NCI-H1092 treated with DMSO at 0.1 percent for 48 hours (cell line): ENCODE measurements around the gene GPX7.
"Not testable (repeated sequence)": the region's sequence is repeated elsewhere in the genome, so short reads cannot be mapped to it uniquely, and the experiment has no call there.

Source experiments
- DNase-seq: peaks from one replicate; lab custom pipeline; 2025; lab: John Stamatoyannopoulos, UW

GPX7 gene

DNA sequence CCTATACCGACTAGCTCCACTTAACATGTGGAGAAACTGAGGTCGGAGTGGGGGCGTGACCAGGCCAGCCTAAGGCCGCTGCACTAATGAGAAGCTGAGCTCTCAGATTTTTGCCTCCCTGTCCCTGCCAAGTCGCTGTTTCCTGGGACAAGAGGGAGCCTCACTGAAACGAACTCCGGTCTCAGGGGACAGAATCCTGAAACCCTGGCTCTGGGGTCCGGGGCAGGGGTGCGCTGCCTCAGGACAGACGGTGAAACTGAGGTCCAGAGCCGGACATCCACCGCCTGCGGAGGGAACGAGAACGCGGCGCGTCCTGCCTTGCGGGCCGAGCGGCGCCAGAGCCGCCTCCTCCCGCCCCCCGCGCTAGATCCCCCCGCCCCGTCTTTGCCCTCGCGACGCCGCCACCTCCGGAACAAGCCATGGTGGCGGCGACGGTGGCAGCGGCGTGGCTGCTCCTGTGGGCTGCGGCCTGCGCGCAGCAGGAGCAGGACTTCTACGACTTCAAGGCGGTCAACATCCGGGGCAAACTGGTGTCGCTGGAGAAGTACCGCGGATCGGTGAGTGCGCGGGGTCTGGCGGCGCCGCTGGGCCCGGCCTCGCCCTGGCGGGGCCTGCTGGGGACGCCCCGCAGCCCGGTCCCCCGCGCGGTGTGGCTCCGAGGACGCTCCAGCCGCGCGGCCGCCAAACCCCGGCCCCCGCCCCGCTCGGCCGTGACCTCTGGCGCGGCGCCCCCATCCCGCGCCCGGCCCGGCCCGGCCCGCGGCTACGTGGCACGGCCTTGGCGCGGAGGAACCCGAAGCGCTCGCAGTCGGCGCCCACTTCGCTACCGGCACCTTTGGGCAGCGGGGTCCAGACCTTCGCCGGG, at the start of gene GPX7:
Gene GPX7 (plus strand): TSS at position 381 of the 865 bp plus-strand sequence. CDS start 39 bp downstream, at position 420.
- DNase-seq: peak; percentile 22

DNA sequence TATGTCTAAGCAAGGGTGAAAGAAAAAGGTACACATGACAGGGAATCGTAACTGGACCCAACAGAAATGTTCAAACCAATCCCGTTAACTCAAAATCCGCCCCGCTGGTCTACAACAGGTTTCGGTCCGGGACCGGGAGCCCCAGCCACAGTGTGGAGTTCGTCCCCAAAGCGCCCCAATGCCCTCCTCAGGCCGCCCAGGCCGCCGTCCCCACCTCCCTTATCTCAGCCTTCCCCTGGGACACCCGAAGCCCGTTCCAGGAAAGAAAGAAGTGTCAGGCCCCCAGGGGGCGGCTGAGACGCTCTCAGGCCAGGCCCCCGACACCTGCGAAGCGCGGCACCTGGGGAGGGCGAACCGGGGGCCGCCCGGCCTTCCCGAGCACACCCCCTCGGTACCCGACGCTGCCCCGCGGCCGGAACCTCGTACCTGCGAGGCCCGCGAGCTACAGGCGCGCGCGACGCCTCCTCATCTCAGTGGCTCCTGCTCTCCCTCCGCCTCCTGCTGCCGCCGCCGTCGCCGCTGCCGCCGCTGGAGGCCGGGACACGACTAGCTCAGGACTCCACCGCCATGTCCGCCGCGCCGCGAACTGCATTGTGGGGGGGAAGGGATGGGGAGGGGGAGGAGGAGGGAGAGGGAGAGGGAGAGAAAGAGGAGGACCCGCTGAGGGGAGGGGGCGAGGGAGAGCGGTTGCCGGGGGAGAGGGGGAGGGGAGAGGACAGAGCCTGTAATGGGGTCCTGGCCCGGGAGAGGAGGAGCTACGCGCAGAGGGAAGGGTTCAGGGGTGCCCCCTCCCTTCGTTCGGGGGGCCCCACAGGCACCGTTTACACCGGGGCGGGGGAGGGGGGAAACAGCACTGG, 49.4 kb upstream of the GPX7 start, which contains the start of gene TUT4:
Gene TUT4 (minus strand): TSS at position 588 of the 857 bp plus-strand sequence. CDS start 26,812 bp downstream, outside the sequence.
- DNase-seq: peak; percentile 75

DNA sequence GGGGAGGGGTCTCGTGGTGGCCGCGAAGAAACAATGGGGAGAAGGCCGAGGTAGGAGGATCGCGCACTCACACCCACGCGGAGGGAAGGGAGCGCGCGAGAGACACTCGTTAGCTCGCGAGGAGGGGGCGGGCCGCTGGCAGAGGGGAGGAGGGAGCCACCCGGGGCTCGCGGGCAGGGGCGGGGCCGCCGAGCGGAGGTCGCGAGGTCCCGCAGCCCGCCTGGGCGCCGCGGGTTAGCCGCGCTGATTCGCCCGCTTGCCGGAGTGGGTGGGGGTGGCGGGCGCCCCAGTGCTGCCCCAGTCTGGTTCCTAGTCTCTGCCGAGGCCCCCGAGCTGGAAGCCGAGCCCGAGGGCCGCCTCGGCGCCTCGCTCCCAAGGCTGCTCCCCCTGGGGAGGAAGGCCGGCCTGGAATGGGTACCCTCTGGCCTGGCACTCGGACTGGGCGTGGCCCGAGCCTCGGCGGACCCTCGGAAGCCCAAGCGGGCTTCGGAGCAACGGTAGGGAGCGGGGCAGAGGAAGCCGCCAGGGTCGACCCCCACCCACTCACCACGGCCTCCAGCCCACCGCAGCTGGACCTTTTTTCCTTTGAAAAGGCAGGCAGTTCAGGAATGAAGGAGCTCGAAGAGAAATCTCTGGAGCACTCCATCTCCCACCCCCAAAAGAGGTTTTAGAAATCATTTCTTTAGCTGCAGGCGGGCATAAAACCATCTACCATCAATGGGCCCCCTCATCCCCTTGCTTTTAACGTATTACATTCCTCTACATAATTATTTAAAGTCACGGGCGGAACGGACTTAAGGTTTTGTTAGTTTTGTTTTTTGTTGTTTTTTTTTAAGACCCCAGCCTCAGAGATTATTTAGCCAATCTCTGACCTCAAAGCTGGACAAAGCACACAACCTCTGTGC, 48.6 kb upstream of the GPX7 start:
- peak; percentile 71 for DNase-seq

DNA sequence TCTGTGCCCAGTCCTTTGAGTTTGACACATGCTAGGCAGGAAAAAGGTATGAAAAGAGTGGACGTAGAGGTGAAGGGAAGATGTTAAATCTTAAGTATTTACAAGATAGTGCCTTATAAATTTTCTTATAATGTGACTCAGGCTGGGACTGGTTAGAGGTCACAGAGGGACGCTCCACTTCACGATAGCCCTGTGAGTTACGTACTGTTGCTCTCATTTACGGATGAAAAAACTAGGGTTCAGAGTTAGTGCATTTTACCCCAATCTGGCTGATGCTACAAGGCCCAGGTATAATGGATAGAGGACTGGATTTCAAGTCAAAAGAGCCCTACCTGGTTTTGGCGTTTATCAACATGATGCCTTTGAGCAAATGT, 47.9 kb upstream of the GPX7 start:
- DNase-seq: no peak

DNA sequence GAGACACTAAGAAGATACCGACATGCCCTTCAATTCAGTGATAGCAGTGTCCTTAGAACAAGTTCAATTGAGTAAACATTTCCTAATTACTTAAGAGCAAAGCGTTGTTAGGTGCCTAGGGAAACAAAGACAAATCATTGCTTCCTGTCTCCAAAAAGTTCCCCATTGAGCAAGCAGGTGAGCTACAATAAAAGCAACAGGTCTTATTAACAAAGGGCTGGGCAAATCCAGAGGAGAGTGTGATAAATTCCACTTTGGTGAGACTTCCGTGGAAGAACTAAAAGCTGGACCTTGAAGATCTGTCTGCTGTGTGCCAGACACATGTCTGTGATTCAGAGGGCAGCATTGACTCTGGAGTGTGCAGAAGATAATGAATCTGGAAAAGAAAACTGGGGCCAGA, 47.4 kb upstream of the GPX7 start:
- no peak for DNase-seq

DNA sequence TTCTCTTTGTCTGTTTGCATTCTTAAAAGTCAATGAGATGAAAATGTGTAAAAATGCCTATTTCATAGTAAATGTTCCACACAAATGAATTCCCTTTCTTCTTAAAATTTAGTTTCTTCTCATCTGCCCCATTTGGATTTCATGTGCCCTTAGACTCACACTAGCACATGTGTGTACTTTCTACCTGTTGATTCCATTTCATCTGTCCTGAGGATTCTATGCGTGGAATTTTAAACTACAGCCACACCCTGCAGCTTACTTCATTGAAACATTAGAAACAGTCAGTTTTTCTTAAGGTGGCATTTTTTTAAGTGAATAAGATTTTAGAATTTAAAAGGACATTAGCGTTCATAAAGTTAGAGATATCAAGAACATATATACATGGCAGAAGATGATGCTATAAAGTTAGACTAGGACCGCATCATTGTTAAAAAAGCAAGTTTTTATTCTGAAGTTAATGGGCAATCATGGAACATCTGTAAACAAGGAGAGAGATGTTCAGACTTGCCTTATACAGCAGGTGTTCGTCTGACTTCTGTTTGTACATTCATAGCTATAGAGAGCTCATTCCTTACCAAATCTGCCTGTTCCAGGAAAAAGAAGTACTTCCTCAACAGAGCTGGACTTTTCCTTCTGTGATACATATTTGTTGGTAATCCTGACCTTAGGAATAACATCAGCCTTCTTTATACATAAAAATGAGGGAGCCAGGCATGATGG, 45.4 kb upstream of the GPX7 start:
- no peak for DNase-seq

DNA sequence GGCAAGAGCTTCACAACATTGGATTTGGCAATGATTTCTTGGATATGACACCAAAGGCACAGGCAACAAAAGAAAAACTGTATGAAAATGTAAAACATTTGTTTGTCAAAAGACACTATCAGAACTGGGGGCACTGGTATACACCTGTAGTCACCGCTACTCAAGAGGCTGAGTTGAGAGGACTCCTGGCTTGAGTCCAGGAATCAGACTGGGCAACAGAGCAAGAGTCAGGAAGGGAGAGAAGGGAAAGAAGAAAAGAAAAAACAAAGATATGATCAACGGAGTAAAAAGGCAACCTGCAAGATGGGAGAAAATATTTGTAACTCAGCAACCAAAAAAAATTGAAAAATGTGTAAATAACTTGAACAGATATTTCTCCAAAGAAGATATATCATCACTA, 43.2 kb upstream of the GPX7 start:
- DNase-seq: peak; percentile 4

DNA sequence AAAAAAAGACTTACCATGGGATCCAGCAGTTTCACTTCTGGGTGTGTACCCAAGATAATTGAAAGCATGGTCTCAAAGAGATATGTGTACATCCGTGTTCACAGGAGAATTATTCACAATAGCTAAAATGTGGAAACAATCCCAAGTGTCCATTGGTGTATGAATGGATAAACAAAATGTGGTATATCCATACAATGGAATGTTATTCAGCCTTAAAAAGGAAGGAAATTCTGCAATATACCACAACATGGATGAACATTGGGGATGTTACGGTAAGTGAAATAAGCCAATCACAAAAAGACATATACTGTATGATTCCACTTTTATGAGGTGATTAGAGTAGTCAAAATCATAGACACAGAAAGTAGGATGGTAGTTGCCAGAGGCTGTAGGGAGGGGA, 42.3 kb upstream of the GPX7 start:
- DNase-seq: no peak

DNA sequence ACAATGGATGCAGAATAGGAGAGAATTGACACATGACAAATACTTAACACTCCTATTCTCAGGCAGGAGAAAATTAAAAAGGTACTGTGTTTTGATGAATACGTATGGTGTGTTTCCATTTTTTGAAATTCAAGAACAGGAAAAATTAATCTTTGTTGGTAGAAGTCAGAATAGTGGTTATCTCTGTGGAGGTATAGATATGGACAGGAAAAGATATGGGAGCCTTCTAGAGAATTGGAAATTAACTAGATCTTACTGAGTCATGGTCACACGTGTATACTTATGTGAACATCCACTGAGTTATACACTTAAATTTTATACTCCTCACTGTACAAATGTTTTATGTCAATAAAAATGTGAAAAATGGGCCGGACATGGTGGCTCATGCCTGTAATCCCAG, 39.4 kb upstream of the GPX7 start:
- no peak for DNase-seq

DNA sequence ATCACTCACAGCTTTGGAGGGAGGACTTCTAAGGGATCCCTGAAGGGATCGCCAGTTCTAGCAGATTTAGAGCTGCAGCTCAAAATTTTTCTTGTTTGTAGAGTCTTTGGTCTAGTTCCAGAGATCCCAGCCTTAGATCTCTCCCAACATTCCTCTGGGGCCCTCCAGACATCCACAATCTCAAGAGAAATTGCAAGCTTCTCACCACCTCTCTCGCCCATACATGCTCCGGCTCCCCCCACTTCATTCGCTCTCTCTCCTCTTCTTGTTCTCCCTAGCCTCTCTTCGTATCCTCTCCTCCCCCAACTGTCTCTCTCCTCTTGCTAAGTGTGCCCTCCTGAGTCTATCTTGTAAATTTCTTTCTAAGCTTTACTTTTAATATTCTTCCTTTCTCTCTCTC, 34.2 kb upstream of the GPX7 start:
- DNase-seq: no peak

DNA sequence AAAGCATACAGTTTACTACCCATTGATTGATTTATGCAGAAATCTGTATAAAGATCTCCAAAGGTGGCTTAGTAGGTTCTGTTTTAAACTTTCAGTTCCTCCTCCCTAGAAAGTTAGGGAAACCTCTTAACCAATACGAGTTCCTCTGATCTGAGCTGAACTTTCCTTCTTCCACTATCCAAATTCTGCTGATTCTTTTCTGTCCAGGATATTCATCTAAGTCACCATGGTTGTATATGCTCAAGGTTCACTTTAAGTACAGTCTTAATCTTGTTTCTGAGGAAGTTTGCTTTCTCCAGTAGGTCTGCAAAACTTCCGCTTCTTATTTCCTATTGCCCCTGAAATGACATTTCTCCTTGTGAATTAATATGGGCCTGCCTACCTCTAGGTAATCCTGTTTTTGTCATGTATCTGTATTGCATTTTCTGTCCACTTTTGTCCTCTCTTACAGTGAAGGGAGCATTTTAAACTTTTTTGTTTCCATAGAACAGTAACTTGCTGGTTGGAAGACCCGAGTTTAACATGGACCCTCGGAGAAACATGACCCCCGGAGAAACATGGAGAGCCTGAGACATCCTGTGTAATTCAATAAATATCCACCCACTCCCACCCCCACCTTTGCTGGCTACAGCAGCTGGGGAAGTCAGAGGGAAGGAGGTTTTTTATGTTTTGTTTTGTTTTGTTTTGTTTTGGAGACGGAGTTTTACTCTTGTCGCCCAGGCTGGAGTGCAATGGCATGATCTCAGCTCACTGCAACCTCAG, 32.5 kb upstream of the GPX7 start:
- DNase-seq: no peak

DNA sequence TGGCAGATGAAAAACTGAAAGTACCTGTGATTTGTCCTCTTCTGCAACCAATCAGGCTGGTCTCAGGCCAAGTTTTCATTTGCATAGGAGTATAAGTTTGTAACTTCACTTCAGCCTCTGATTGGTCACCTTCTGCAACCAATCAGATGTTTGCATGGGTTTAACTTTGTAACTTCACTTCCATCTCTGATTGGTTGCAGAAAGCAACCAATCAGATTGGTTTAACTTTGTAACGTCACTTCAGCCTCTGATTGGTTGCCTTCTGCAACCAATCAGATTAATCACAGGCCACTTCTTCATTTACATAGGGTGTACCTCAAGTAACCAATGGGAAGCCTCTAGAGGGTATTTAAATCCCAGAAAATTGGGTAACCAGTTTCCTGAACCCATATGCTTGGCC, 30.4 kb upstream of the GPX7 start:
- DNase-seq: no peak

DNA sequence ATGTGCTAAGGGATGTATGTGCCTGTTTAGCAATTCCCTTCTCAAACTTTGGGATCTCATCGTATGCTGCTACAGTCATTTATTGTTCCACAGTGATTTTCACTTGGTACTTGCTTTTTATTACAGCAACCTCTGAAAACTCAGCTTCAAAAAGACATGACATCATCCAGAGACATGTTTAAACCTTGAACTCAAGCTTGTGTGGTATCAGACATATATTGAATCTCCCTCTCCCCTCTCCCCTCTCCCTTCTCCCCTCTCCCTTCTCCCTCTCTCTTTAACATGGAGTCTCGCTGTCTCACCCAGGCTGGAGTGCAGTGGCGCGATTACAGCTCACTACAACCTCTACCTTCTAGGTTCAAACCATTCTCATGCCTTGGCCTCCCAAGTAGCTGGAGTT, 29.8 kb upstream of the GPX7 start:
- DNase-seq: no peak

DNA sequence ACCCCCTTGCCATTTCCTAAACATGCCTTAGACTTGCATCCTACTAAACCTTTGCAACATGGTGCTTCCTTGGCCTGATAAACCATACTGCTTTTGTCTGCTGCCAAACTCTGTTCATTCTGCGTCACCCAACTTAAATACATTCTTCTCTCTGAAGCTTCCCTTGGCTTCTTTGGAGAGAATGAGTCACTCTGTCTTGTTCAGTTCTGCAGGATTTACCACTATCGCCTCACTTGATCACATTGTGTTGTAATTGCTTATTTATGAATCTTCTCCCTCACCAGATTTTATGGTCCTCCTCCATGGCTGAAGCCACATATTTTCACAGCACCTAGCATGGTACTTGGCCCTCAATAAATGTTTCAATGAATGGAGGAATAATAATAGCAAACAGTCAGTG, 27.6 kb upstream of the GPX7 start:
- DNase-seq: no peak

DNA sequence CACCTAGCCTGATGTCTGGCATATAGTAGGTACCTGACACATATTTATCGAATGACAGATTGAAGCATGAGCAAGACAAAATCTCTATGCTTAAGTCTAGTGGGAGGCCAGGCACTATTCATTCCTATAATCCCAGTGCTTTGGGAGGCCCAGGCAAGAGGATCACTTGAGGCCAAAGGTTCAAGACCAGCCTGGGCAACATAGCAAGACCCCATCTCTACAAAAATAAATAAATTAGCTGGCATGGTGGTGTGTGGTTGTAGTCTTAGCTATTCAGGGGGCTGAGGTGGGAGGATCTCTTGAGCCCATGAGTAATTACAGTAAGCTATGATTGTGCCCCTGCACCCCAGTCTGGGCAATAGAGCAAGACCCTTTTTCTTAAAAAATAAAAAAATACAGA, 26.1 kb upstream of the GPX7 start:
- no peak for DNase-seq

DNA sequence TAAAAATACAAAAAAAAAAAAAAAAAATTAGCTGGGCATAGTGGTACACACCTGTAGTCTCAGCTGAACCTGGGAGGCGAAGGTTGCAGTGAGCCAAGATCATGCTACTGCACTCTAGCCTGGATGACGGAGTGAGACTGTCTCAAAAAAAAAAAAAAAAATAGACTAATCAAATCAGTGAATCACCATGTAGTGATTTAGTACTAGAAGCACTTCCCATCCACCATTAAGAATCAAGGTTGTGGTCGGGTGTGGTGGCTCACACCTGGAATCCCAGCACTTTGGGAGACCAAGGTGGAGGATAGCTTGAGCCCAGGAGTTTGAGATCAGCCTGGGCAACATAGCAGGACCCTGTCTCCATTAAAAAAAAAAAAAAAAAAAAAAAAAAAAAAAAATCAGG, 24.1 kb upstream of the GPX7 start:
- not testable (repeated sequence) for DNase-seq

DNA sequence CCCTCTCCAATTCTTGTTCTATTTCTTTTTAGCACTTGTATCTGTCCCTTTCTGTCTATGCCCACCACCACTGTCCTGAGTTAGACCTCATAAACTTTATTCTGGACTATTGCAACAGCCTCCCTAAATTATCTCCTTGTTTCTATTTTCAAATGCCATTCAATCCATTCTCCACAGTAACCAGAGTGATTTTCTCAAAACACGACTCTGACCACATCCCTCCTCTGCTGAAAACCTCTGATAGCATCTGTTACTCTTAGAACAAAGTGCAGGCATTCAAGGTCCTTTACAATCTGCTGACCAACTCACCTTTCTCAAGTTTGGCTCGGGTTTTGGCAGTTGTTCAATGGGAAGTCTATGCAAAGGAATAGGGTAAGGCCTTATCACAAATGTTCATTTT, 22.8 kb upstream of the GPX7 start:
- DNase-seq: no peak

DNA sequence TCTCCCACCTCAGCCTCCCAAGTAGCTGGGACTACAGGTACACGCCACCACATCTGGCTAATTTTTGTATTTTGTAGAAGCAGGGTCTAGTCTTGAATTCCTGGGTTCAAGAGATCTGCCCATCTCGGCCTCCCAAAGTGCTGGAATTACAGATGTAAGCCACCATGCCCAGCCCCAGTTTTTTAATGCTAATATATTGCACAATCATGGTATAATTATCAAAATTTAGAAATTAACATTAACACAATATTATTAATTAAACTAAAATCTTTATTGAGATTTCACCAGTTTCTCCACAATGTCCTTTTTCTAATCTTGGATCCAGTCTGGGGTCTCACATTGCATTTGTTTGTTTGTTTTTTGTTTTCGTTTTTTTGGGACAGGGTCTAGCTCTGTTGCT, 21.9 kb upstream of the GPX7 start:
- DNase-seq: no peak

DNA sequence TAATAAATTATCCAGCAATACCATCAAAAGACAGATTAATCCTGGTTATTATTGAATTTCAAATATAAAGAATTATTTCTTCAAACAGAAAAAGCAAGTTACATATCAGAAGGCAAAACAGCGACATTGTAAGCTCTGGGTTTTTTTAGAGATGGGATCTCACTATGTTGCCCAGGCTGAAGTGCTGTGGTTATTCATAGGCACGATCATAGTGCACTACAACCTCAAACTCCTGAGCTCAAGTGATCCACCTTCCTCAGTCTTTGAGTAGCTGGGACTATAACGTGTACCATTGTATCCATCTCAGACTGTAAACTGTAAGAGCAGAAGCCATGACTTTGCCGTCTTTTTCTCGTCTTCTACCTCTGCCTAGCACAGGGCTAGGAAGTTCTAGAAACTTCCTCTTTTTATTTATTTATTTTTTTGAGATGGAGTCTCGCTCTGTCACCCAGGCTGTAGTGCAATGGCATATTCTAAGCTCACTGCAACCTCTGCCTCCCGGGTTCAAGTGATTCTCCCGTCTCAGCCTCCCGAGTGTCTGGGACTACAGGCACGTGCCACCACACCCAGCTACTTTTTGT, 20.0 kb upstream of the GPX7 start:
- no peak for DNase-seq

DNA sequence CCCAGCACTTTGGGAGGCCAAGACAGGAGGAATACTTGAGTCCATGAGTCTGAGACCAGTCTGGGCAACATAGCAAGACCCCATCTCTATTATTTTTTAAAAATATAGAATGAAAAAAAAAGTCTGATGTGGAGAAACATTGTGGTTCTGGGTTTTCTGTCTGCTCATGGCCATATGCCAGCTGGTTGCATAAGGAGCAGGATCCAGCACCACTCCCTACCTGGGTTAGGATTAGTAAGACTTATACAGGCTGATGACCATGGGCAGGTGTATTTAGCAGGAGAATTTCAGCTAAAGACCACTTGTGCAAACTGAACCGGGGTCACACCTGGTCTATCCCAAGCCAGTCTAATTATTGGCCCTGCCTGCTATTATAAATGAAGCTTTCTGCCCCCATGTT, 16.7 kb upstream of the GPX7 start:
- DNase-seq: no peak
